Measurements from ENCODE around the gene NPW.
A peak's percentile ranks its signal among the peaks of the same experiment; 100 is the strongest.

Gene NPW

GRCh38 chr16:2019518-2019920, at the start of gene NPW:
Gene NPW, plus strand, starts transcription at chr16:2019785.
- no peak for DNase-seq

- peak; percentile 86 for DNase-seq
Observed at GRCh38 chr16:1971796-1972489, 47.6 kb upstream of the NPW start, which contains the start of gene TBL3. Gene TBL3, plus strand, starts transcription at chr16:1972053. Its CDS starts 112 bp downstream, at chr16:1972165.

- DNase-seq: no peak
Observed at GRCh38 chr16:1972490-1972877, 47.1 kb upstream of the NPW start.

GRCh38 chr16:1973461-1974156, 46.0 kb upstream of the NPW start:
- no peak for DNase-seq

- no peak for DNase-seq
Observed at GRCh38 chr16:1974157-1975070, 45.2 kb upstream of the NPW start.

- DNase-seq: no peak
Observed at GRCh38 chr16:1975432-1976215, 44.0 kb upstream of the NPW start.

- no peak for DNase-seq
Observed at GRCh38 chr16:1976216-1976520, 43.4 kb upstream of the NPW start.

GRCh38 chr16:1976951-1977874, 42.4 kb upstream of the NPW start:
- DNase-seq: no peak

GRCh38 chr16:1977875-1978268, 41.7 kb upstream of the NPW start:
- no peak for DNase-seq

GRCh38 chr16:1978476-1979120, 41.0 kb upstream of the NPW start:
- DNase-seq: no peak

- no peak for DNase-seq
Observed at GRCh38 chr16:1979271-1980029, 40.1 kb upstream of the NPW start.

GRCh38 chr16:1980030-1980769, 39.4 kb upstream of the NPW start:
- no peak for DNase-seq

GRCh38 chr16:1980770-1981087, 38.9 kb upstream of the NPW start:
- DNase-seq: no peak

GRCh38 chr16:1981398-1981836, 38.2 kb upstream of the NPW start, which contains the start of gene NOXO1:
Gene NOXO1, minus strand, starts transcription at chr16:1981469. Its CDS starts 290 bp downstream, at chr16:1981179.
- no peak for DNase-seq

GRCh38 chr16:1982013-1982433, 37.6 kb upstream of the NPW start:
- no peak for DNase-seq

- DNase-seq: no peak
Observed at GRCh38 chr16:1982991-1983543, 36.5 kb upstream of the NPW start.

GRCh38 chr16:1983544-1984346, 35.8 kb upstream of the NPW start, which contains the start of gene GFER:
Gene GFER, plus strand, starts transcription at chr16:1984193. Its CDS starts 26 bp downstream, at chr16:1984219.
- peak; percentile 77 for DNase-seq
